Endothelial cell of umbilical vein (primary cell): ENCODE data around the gene LENG9.

Experiments
- POLR2A ChIP-seq: IDR thresholded peaks from 2 replicates; pipeline ENCODE4 v1.6.1; 2012; ENCODE audit warnings: low read depth, mild to moderate bottlenecking, control low read depth, low read length
- POLR2AphosphoS5 ChIP-seq: IDR thresholded peaks from 2 replicates; pipeline ENCODE4 v1.6.1; 2012; ENCODE audit warnings: low read depth, mild to moderate bottlenecking, control low read depth, low read length, moderate library complexity; ENCODE audit not compliant: insufficient read depth
- TF ChIP-seq, protein P1 (sequence below), 2 donors: IDR thresholded peaks; 1 replicate in 1 of 2; 2 replicates in 1 of 2; pipeline ENCODE4 v1.5.1; 2011; ENCODE audit warnings: low read length in 2 of 2, mild to moderate bottlenecking in 2 of 2, moderate library complexity in 2 of 2, control low read depth in 1 of 2, inconsistent platforms in 1 of 2, low read depth in 1 of 2; ENCODE audit not compliant: insufficient read depth in 1 of 2; ENCODE audit errors: extremely low read depth in 1 of 2
- TF ChIP-seq, protein P2 (sequence below): IDR thresholded peaks from 2 replicates; pipeline ENCODE4 v1.6.1; 2011; ENCODE audit not compliant: insufficient read depth, insufficient read length

DNA sequence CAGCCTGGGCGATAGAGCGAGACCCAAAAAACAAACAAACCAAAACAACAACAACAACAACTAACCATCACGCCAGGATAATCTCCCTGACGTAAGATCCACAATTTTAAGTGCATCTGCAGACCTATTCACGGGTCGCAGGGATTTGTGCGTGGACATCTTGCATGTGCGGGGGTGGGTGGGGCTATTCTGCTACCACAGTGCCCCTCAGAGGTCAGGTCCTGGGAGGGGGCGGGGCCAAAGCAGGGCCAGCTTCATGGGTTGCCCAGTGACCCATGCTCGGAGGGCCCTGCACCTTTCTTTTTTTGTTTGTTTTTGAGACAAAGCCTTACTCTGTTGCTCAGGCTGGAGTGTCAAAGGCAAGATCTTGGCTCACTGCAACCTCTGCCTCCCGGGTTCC lies 12.1 kb upstream of the LENG9 start:
- TF ChIP-seq POLR2A: no peak
- TF ChIP-seq POLR2AphosphoS5: no peak
- TF ChIP-seq, protein P1, sequence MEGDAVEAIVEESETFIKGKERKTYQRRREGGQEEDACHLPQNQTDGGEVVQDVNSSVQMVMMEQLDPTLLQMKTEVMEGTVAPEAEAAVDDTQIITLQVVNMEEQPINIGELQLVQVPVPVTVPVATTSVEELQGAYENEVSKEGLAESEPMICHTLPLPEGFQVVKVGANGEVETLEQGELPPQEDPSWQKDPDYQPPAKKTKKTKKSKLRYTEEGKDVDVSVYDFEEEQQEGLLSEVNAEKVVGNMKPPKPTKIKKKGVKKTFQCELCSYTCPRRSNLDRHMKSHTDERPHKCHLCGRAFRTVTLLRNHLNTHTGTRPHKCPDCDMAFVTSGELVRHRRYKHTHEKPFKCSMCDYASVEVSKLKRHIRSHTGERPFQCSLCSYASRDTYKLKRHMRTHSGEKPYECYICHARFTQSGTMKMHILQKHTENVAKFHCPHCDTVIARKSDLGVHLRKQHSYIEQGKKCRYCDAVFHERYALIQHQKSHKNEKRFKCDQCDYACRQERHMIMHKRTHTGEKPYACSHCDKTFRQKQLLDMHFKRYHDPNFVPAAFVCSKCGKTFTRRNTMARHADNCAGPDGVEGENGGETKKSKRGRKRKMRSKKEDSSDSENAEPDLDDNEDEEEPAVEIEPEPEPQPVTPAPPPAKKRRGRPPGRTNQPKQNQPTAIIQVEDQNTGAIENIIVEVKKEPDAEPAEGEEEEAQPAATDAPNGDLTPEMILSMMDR (IDR thresholded peaks at IDR 0.05; ENCODE audit: extremely low read depth in 1 of 2, insufficient read depth in 1 of 2, low read depth in 1 of 2, low read length in 2 of 2): no peak
- TF ChIP-seq, protein P2, sequence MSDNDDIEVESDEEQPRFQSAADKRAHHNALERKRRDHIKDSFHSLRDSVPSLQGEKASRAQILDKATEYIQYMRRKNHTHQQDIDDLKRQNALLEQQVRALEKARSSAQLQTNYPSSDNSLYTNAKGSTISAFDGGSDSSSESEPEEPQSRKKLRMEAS: no peak
